Tibial nerve (tissue), 4 donors: ENCODE results near the gene SUZ12.

Experiments
- EP300 ChIP-seq, 2 donors: sonication (generic); formaldehyde crosslinking; IDR thresholded peaks; one replicate each; pipeline ENCODE4 v1.6.1; 2017; ENCODE audit warnings: antibody characterized with exemption in 2 of 2, mild to moderate bottlenecking in 1 of 2
- POLR2A ChIP-seq, 2 donors: fragments of 450-650 bp; IDR thresholded peaks; one replicate each; pipeline ENCODE4 v1.6.1; 2017; ENCODE audit warnings: antibody characterized with exemption in 2 of 2, mild to moderate bottlenecking in 2 of 2, moderate library complexity in 2 of 2
- TF ChIP-seq, protein P1 (sequence below), 5 experiments: fragments of 200-600 bp in 3 of 5; fragments of 450-650 bp in 2 of 5; sonication (generic) in 3 of 5; IDR thresholded peaks; one replicate each; pipeline ENCODE4 v1.5.1; 2016 to 2019; ENCODE audit warnings: antibody characterized with exemption in 5 of 5, mild to moderate bottlenecking in 3 of 5, moderate library complexity in 2 of 5

DNA sequence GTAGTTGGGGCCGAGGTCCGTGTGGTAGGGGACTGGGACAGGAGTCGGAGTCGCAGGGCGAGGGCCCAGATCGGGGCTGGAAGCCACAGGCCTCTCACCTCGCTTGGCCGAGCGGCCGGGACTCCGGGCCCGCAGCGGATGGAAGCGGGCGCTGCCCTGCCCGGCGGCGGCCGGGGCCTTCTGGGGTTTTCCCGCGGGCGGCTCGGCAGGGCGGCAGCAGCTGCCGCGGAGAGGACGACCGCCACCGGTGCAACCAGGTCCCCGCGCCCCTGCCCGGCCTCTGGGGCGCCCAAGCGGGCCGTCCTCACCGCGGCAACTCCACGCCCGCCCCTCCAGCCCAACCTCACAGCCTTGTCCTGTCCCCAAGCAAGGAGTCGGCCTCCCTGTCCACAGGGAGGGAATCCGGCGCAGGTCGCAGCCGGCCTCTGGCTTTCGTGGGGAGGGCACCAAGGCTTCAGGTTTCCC, 19.7 kb upstream of the SUZ12 start:
- no peak for TF ChIP-seq EP300 (IDR thresholded peaks at IDR 0.05)
- TF ChIP-seq, protein P1, sequence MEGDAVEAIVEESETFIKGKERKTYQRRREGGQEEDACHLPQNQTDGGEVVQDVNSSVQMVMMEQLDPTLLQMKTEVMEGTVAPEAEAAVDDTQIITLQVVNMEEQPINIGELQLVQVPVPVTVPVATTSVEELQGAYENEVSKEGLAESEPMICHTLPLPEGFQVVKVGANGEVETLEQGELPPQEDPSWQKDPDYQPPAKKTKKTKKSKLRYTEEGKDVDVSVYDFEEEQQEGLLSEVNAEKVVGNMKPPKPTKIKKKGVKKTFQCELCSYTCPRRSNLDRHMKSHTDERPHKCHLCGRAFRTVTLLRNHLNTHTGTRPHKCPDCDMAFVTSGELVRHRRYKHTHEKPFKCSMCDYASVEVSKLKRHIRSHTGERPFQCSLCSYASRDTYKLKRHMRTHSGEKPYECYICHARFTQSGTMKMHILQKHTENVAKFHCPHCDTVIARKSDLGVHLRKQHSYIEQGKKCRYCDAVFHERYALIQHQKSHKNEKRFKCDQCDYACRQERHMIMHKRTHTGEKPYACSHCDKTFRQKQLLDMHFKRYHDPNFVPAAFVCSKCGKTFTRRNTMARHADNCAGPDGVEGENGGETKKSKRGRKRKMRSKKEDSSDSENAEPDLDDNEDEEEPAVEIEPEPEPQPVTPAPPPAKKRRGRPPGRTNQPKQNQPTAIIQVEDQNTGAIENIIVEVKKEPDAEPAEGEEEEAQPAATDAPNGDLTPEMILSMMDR (IDR thresholded peaks at IDR 0.05), result no peak
- no peak for TF ChIP-seq POLR2A (IDR thresholded peaks at IDR 0.05)
